ENCODE results near the gene FAM210B.

- no peak for TF ChIP-seq PHF8 (IDR thresholded peaks at IDR 0.05; ENCODE audit: borderline replicate concordance, low read depth)
- TF ChIP-seq CTCF (IDR thresholded peaks at IDR 0.05), result no peak
- TF ChIP-seq MYC (IDR thresholded peaks at IDR 0.05; ENCODE audit: borderline replicate concordance, low read length), result no peak
- TF ChIP-seq POLR2A (IDR thresholded peaks at IDR 0.05; ENCODE audit: low read length), result no peak
- TF ChIP-seq MAFK (IDR thresholded peaks at IDR 0.05; ENCODE audit: partially characterized antibody), result no peak
- no peak for TF ChIP-seq RAD21 (conservative IDR thresholded peaks at IDR 0.05 in 1 of 2, IDR thresholded peaks at IDR 0.05 in 1 of 2)
- no peak for TF ChIP-seq CEBPB (IDR thresholded peaks at IDR 0.05)
- TF ChIP-seq MAZ (IDR thresholded peaks at IDR 0.05; ENCODE audit: borderline replicate concordance, low read depth, low read length), result no peak
- TF ChIP-seq HOXA7 (CRISPR knock-in tag; IDR thresholded peaks at IDR 0.05), result no peak
These were observed 29.9 kb upstream of the FAM210B start for GRCh38 chr20:56328861-56329260.
